8988T (cell line): Measurements from ENCODE around the gene UGT1A10.
"Not testable (repeated sequence)": the region's sequence is repeated elsewhere in the genome, so short reads cannot be mapped to it uniquely, and the experiment has no call there.

Source experiments
- DNase-seq: peaks from one replicate; pipeline ENCODE4 v3.0.0; 2011

The UGT1A10 gene

GRCh38 chr2:233636306-233636705 is at the start of gene UGT1A10:
UGT1A10 (plus strand) TSS chr2:233636448; CDS start chr2:233636523, 75 bp downstream.
- not testable (repeated sequence) for DNase-seq

- no peak for DNase-seq
These were observed 47.8 kb upstream of the UGT1A10 start for GRCh38 chr2:233588400-233588799.

- DNase-seq: not testable (repeated sequence)
These were observed 43.5 kb upstream of the UGT1A10 start for GRCh38 chr2:233592706-233593105.

- DNase-seq: no peak
These were observed 43.0 kb upstream of the UGT1A10 start for GRCh38 chr2:233593201-233593600.

- DNase-seq: no peak
These were observed 38.7 kb upstream of the UGT1A10 start for GRCh38 chr2:233597522-233597921.

GRCh38 chr2:233598952-233599351 is 37.3 kb upstream of the UGT1A10 start:
- no peak for DNase-seq

GRCh38 chr2:233600386-233600785 is 35.9 kb upstream of the UGT1A10 start:
- DNase-seq: no peak

- no peak for DNase-seq
These were observed 34.2 kb upstream of the UGT1A10 start for GRCh38 chr2:233602076-233602475.

- no peak for DNase-seq
These were observed 32.7 kb upstream of the UGT1A10 start for GRCh38 chr2:233603520-233603919.

- no peak for DNase-seq
These were observed 31.4 kb upstream of the UGT1A10 start for GRCh38 chr2:233604826-233605225.

GRCh38 chr2:233605680-233606079 is 30.6 kb upstream of the UGT1A10 start:
- DNase-seq: no peak

GRCh38 chr2:233611284-233611683 is 25.0 kb upstream of the UGT1A10 start:
- no peak for DNase-seq

GRCh38 chr2:233617476-233617875 is 18.8 kb upstream of the UGT1A10 start, which contains the start of gene UGT1A8:
UGT1A8 (plus strand) TSS chr2:233617633; CDS start chr2:233617708, 75 bp downstream.
- not testable (repeated sequence) for DNase-seq

- DNase-seq: no peak
These were observed 16.0 kb upstream of the UGT1A10 start for GRCh38 chr2:233620204-233620603.

- not testable (repeated sequence) for DNase-seq
These were observed 14.4 kb upstream of the UGT1A10 start for GRCh38 chr2:233621863-233622262.

- DNase-seq: no peak
These were observed 8.8 kb upstream of the UGT1A10 start for GRCh38 chr2:233627331-233628025.

- DNase-seq: no peak
These were observed 2.6 kb downstream of the UGT1A10 start for GRCh38 chr2:233638836-233639235.

GRCh38 chr2:233639860-233640259 is 3.6 kb downstream of the UGT1A10 start:
- no peak for DNase-seq

GRCh38 chr2:233643128-233643527 is 6.9 kb downstream of the UGT1A10 start:
- DNase-seq: no peak

GRCh38 chr2:233646033-233646432 is 9.8 kb downstream of the UGT1A10 start:
- not testable (repeated sequence) for DNase-seq

- DNase-seq: no peak
These were observed 14.7 kb downstream of the UGT1A10 start for GRCh38 chr2:233650981-233651380.

- DNase-seq: no peak
These were observed 15.2 kb downstream of the UGT1A10 start for GRCh38 chr2:233651430-233651829.

GRCh38 chr2:233654501-233654900 is 18.3 kb downstream of the UGT1A10 start:
- no peak for DNase-seq

GRCh38 chr2:233655043-233655442 is 18.8 kb downstream of the UGT1A10 start:
- DNase-seq: no peak

GRCh38 chr2:233655943-233656342 is 19.7 kb downstream of the UGT1A10 start:
- DNase-seq: not testable (repeated sequence)
